Astrocyte of the cerebellum (primary cell): ENCODE results near the gene DDX31.

ENCODE experiments used
- DNase-seq: peaks from one replicate; pipeline ENCODE4 v3.0.0-alpha.2; 2011; ENCODE audit warnings: low read depth
- H3K4me3 ChIP-seq: 2 replicates; pipeline ENCODE4 v1.5.1; 2011; ENCODE audit warnings: mild to moderate bottlenecking, low read depth, low read length, moderate library complexity
- CTCF ChIP-seq: IDR thresholded peaks from 2 replicates; pipeline ENCODE4 v1.5.1; 2012; ENCODE audit warnings: low read length, low read depth, moderate library complexity, mild to moderate bottlenecking; ENCODE audit errors: missing control alignments
- in situ Hi-C: cut with HindIII; loops from 2 replicates; pipeline ENCODE4 v1.10.0; 2017; ENCODE audit warnings: low sequenced_read_pairs

Gene DDX31

GRCh38 chr9:132645306-132645705, 24.5 kb downstream of the DDX31 start:
- H3K4me3 ChIP-seq = no peak overlapping the region
- in situ Hi-C loops = no loop called here
- no peak for DNase-seq
- TF ChIP-seq CTCF = no peak

GRCh38 chr9:132644251-132644650, 25.5 kb downstream of the DDX31 start:
- no peak for DNase-seq
- TF ChIP-seq CTCF = peak; percentile 14
- in situ Hi-C loops = no loop called here
- no peak overlapping the region for H3K4me3 ChIP-seq

GRCh38 chr9:132641216-132641615, 28.6 kb downstream of the DDX31 start:
- DNase-seq = no peak
- in situ Hi-C loops = no loop called here
- TF ChIP-seq CTCF = no peak
- no peak overlapping the region for H3K4me3 ChIP-seq

- in situ Hi-C loops = no loop called here
- no peak for DNase-seq
- TF ChIP-seq CTCF = no peak
- H3K4me3 ChIP-seq = no peak overlapping the region
Observed at GRCh38 chr9:132639322-132639721, 30.5 kb downstream of the DDX31 start.

- in situ Hi-C loops = no loop called here
- TF ChIP-seq CTCF = no peak
- DNase-seq = no peak
- no peak overlapping the region for H3K4me3 ChIP-seq
Observed at GRCh38 chr9:132638240-132638639, 31.5 kb downstream of the DDX31 start.

- no peak overlapping the region for H3K4me3 ChIP-seq
- in situ Hi-C loops = no loop called here
- no peak for TF ChIP-seq CTCF
- no peak for DNase-seq
Observed at GRCh38 chr9:132637801-132638200, 32.0 kb downstream of the DDX31 start.

- no peak for TF ChIP-seq CTCF
- no peak for DNase-seq
- in situ Hi-C loops = no loop called here
- H3K4me3 ChIP-seq = no peak overlapping the region
Observed at GRCh38 chr9:132637351-132637750, 32.4 kb downstream of the DDX31 start.
